Activated T-cell treated with anti-CD3 and anti-CD28 coated beads for 48 hours (primary cell): ENCODE measurements around the gene CD82.

Experiments used
- DNase-seq: peaks from one replicate; pipeline ENCODE4 v3.0.0-alpha.2; 2020; ENCODE audit warnings: low read depth

Gene CD82

DNA sequence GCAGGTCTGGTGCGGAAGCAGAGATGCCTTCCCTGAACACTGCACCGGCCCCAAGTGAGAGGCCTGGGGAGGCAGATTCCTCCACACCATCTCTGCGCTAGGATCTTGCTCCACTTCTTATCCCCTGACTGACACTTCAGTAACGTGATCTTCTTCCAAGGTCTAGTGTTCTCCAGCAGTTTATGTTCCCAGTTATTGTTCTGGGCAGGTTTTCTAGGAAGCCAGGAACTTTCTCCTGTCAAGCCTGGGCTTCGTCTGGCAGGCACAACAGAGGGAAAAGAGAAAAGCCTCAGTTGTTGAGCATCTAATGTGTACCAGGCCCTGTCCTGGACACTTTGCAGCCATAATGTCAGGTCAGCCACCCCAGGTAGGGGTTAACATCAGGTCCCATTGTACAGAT, 10.5 kb downstream of the CD82 start:
- no peak for DNase-seq

DNA sequence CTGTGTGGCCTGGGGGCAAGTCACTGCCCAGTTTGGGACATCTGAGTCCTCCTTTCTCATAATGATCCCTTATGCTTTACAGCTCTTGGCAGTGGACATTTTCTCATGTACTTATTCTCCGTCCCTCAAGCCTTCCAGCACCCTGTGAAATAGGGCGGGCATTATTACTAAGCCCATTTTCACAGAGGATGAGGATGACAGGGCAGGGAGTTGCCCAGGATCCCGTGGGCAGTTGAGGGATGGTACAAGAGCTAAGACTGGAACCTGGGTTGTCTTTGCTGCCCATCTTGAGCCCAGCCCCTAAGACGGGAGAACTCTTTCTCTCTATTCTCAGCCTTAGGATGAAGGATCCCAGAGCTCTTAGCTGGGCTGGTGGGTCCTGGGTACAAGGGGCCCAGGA, 11.2 kb downstream of the CD82 start:
- DNase-seq = no peak

DNA sequence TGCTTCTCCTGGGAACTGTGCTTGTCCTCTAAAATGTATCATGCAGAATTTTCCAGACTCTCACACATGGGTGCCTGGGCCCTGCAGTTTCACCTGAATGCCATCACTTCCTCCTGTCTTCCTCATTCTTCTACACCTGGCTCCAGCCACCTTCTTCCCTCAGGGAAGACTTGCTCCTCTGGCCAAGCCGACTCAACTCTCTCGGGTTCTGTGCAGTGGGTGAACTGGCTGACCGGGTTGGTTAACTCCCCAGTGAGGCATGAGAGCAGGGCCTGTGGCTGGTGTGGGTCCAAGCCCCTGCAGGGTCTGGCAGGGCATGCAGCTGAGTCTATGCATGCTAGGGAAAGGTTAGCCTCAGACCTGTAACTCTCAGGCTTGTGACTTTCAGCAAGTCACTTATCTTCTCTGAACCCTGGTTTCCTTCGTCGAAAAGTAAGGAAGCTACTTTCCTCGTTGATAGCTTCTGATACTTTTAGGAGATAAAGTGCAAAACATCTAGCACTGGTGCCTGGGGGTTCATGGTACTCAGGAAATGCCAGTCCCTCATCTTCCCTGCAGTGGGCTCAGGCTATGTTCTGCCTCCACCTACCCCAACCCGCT, 11.9 kb downstream of the CD82 start:
- DNase-seq = no peak

DNA sequence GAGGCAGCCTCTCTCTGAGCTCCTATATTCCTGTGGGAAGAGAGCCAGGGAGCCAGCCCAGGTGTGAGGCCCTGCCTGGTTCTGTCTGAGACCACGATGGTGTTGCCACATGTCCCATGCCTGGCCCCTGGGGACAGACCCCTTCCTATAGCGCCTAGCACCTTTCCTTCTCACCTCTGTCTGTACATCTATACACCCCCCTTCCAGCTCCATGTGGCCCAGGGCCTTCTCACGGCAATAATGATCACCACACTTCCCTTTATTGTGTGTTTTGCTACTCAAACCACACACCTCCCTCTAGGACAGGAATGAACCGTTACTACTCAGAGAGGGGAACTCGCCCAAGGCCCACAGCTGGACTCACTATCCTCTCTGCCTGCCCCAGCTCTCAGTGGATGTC, 12.8 kb downstream of the CD82 start:
- no peak for DNase-seq

DNA sequence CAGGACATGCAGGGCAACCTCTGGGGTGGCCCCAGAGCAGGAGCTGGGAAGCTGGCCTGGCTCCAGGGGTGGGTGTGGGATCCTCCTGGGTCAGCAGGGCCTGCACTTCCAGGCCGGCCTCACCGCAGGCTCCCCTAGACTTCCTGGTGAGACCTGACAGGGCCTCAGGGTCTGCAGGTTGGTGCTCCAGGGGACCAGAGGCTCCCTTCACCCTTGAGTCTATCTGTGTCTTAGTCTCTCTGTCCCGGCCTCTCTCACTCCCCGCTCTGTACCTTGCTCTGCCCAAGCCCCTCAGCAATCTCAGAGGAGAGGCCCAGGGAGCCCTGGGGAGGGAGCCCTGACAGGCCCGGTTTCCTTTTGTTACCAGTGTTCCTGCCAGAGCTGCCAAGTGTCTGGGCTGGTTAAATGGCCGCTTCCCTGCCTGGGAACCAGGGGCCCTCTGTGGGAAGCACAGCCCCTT, 13.9 kb downstream of the CD82 start:
- DNase-seq = no peak

DNA sequence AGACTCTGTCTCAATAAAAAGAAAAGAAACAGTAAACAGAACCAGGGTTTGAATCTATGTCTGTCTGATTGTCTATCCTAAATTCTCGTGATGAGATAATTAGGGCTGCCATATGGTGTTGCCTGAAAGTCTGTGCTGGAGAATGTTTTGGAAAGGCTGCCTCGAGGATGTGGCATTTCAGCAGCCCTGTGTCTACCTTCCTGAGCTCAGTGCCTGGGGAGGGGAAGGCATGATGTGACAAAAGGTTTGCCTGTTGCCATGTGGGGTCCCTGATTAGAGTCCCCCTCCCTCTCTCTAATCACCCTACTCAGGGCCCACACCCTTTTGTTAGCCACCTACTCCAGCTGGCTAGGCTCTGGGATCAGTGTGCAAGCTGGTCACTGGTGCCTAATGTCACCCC, 15.2 kb downstream of the CD82 start:
- no peak for DNase-seq

DNA sequence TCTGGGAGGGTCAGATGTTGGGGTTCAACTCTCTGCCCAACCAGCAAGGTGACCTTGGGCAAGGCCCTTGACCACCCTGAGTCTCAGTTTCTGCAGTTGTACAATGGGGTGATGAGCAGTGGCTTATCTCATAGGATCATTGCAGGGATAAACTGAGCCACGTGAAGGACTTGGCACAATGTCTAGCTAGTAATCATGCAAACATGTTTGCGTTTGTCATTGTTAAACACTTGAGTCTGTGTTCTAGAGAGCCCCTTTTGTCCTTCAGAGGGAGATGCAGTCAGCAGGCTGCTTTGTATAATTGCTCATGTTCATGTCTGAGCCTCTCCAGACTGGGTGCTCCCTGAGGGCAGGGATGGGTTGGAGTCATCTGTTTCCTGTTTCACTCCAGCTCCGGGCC, 15.8 kb downstream of the CD82 start:
- no peak for DNase-seq

DNA sequence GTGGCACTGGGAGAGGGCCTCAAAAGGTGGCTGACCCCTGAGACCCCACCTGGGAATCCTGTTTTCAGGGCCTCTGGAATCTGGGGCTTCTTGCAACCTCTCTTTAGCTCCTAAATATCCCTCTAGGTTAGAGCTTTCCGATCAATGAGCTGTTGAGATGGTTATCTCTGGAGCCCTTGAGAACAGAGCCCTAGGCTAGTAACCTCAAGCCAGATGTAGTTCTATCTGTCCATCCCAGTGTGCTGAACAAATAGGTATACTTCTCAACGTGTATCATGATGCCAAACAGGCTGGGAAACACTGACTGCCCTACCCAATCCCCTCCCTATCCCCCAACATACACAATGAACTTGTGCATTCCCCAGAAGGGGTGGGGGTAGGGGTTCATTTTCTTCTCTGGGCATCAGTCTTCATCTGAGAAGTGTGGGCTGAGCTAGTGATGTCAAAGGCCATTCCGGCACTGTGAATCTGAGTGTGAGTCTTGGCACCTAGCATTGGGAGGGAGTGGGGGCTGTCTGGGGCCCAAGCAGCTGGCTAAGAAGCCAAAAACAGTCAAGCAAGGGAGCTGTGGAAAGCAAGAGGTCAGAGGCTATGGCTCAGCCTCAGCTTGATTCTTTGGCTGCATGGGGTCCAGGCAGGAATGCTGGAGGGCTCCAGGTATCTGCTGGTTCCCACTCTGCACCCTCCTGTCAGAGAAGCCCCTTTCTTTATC, 17.3 kb downstream of the CD82 start:
- no peak for DNase-seq

DNA sequence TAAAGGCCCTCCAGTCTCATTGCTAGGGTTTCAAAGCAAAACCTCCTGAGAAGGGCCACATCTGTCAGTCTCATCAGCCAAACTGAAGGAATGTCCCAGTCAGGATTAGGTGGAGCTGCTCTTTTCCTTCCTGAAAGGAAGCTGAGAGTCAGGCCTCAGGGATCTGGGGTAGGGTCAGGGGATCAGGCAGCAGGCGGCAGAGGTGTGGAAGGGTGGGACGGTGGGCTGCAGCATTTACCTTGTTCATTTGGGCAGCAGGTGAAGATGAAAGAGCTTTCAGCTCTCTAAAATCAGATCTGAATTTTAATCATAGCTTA, 17.8 kb downstream of the CD82 start:
- no peak for DNase-seq

DNA sequence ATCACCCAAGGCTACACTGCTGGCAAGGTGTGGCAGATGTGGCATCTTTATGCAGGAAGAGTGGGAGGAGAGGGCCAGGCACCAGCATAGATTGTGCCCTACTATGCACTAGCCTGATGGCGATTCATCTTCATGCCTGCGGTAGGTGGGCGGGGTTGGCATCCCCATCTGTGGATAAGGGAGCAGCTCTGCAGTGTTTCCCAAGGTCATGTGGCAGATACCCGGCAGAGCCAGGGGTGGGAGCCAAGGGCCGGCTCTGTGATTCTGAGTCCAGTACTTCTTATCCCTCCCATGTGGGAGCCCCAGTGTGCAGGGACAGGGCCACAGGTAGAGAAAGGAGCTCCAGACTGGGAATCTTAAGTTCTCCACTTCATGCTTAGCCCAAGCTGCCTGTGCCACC, 20.0 kb downstream of the CD82 start:
- no peak for DNase-seq

DNA sequence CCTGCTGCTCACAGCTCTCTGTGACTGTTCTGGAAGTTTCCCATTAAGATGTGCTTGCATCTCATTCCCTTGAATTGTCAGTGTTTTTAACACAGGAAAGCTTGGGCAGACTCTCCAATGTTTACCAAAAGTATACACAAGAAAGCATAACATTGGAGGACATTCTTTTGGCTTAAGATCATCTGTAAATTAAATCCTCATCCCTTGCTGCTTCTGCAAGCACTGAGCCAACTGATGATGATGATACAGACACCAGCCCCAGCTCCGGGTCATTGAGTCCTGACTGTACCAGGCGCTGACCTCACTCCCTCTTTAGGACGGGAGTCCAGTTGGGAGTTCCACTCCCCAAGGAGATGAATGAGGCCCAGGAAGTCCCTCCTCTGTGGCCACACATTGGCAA, 23.8 kb downstream of the CD82 start:
- no peak for DNase-seq

DNA sequence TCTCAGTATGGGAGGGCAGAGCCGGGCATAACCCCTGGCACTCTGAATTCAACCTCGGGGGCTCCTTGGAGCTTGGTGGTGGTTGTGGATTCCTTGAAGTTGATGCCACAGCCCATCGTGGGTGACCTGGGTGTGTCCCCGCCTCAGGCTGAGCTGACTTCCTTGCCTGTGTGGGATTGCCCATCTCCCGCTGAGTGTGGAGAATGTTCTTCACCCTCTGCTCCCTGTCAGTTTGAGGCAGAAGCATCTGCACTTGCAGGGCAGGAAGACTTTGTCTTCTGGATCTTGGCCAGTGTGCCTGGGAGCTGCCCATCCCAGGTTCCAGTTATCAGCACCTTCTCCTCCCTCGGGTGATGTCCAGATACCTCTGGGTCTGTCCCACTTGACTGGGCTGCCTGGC, 25.3 kb downstream of the CD82 start:
- no peak for DNase-seq

DNA sequence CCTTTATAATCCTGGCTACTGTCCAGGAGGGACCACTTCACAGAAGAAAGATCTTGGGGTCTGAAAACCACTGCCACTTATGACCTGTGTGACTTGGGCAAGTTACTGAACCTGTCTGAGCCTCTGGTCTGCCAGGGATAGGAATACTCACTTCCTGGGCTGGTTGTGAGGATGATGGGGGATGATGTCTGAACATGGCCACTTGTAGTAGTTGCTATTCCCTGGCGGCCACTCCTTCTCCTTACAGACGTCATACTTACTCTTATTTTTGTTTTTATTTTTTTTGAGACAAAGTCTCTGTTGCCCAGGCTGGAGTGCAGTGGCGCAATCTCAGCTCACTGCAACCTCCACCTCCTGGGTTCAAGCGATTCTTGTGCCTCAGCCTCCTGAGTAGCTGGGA, 26.1 kb downstream of the CD82 start:
- no peak for DNase-seq

DNA sequence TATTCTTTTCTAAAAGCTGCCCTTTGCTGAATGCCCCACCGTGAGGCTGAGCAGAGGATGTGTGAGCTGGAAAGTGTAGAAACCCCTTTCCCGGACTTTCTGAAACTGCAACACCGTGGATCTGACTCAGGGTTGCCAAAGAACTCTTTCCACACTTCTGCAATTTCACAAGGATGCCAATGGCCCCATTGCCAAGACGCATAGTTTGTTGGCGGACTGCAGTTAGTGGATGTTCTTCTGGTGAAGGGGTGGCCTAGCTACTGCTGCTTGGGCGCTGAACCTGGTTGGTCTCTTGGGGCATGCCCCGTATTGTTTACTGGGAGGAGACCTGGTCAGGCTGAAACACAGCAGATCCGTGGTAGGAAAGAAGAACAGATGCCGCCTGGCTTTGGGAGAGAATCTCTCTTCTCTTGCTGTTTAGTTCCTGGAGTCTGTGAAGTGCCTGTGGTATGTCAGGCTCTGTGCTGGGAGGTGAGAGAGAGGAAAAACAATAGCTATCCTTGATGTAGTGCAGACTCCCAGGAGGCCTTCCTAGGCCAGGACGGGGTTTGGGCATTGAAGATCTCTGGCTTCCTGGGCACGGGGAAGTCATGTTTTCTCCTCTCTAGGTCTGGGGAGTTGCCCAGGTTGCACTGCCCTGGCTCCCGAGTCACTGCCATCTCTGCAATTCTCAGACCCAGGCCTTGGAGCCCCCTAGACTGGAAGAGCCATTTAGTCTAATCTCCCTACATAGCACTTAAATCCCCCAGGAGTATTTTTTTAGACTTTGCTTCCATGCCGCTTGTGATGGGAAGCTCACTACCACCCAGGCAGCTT, 26.9 kb downstream of the CD82 start:
- DNase-seq = no peak

DNA sequence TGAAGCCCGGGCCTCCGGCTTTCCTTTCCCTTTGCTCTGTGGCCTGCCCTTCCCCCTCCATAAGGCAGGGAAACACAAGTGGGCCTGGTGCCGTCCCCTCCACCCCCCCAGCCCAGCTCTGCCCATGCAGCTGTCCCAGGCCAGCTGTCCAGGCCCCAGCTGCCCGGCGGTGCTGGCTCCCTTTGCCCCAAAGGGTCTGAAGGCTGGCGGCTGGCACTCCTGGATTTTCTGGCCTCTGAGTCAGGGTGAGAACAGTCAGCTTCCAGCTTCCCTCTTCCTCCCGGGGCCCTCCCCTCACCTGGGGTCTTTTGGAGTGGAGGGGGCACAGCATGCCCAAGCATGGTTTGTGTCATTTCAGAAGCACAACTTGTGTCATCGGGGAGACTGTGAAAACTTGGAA, 27.8 kb downstream of the CD82 start:
- DNase-seq = no peak

DNA sequence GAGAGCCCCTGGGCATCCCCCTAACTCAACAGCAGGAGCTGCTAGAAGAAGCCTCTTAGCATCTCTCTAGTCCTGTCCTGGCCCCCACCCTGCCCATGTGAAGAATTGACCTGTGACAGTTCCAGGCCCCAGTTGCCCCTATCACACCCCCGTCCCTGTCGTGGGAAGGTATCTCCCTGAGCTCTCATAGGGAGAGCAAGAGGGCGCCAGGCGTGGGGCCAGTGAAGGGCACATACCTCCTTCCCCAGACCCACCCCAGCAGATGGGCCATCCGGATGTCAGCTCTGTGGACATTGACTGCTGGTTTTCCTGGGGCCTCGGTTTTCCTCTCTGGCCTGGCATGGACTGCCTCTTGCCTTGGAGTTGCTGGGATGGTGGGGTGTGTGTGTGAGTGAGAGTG, 29.5 kb downstream of the CD82 start:
- no peak for DNase-seq

DNA sequence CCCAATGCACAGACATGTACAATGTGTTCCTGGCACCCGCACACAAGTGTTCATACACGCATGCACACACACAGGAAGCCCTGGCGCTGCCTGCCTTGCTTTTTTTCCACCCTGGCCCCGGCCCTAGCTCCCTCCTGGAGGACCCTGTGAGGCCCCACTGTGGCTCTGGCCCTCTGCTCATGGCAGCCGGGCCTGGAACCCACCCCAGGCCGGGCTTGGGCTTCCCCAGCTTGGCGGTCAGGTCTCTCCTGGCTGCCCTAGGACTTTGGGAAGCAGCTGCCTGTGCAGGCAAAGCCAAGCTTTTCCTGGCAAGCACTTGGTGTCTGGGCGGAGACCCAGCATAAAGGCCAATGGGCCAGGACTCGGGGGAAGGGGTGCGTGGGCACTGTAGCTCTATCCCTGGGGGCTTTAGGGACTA, 30.5 kb downstream of the CD82 start:
- DNase-seq = no peak

DNA sequence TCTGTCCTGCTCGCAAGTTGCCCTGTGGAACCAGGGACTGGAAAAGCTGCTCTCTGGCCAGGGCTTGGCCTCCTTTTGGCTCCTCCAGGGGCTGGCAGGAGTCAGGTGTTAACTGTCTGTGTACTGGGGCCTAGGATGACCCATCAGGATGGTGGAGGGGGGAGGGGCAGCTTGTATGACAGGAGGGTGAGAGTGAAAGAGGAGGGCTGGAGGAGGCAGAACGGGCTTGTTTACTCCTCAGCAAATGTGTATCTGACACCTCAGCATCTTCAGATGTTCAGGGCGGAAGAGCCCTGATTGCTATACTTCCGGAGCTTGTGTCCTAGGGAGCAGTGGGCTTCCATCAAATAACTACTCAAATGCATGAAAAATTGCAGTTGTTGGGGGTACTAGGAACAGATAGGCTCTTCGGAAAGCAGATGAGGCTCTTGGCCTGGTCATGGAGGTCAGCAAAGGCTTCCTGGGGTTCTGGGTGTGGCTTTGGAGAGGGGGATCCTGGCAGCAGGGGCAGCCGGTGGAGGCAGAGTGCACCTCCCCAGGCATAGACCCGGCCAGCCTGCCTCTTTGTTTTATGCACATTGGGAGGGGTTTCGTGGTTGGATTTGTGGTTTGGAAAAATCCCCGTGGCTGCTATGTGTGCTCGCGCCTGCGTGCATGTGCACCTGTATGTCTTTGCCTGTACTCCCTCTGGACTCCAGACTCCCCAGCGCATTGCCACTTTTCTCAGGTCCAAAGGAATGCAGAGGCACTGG, 31.2 kb downstream of the CD82 start:
- DNase-seq = peak; percentile 58

DNA sequence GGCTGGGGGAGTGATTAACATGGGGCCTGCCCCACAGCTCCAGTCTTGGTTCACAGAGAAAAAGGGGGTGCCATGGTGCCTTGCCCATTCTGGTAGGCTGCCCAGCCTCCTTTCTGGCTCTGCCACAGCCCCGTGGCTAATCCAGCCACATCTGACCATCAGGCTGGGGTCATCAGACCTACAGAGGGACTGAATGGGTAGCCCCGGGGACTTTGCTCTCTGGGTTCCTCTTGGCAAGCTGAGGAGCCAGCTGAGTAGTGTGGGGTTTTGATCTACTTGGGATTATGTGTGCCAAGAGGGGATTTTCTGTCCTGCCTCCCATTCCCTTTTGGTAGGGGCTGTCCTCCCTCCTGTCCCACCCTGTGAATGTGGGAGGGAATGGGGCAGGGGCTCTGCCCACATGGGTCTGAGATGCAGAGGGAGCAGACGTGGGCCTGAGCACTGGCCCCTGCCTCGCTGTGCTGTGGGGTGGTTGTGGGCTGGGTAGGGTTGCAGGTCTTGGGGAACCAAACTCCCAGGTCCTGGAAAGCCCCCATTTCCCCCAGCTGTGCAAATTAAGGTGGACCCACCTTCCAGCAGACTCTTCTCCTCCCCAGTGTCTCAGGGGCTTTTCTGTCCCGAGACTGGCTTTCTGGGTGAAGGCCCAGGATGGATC, 32.0 kb downstream of the CD82 start:
- DNase-seq = no peak

DNA sequence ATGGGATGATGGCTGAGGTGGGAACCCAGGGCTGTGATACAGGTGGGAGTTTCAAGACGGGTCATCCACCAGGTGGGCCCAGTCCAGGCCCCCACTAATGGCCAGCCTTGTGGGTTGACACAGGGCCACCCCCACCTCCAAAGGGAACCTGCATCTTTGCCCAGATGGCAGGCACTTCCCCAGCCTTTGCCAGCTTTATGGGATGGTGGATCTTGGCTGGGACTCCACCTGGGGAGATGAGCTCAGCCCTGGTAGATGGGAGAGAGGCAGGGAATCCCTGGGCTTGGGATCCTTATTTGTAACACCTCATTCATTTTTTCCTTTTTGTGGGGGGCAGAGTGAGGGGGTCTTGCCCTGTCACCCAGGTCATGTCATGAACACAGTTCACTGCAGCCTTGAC, 33.4 kb downstream of the CD82 start:
- no peak for DNase-seq

DNA sequence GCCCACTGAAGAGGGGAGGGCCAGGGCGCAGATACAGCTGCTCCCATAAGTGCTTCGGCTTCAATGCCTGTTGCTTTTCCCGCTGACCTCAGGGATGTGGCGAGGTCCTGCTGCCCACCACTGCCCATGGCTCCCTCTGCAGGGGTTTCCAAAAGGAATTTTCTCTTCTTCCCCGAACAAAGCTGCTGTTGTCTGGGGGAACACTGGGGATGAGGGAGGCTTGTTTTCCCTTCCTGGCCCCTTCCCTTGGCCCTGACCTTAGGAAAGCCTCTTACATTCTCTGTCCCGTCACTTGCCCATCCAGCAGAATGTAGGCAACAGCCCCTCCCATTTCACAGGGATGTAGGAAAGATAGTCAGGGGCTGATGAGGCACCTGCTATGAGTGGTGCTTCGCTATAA, 34.8 kb downstream of the CD82 start:
- no peak for DNase-seq

DNA sequence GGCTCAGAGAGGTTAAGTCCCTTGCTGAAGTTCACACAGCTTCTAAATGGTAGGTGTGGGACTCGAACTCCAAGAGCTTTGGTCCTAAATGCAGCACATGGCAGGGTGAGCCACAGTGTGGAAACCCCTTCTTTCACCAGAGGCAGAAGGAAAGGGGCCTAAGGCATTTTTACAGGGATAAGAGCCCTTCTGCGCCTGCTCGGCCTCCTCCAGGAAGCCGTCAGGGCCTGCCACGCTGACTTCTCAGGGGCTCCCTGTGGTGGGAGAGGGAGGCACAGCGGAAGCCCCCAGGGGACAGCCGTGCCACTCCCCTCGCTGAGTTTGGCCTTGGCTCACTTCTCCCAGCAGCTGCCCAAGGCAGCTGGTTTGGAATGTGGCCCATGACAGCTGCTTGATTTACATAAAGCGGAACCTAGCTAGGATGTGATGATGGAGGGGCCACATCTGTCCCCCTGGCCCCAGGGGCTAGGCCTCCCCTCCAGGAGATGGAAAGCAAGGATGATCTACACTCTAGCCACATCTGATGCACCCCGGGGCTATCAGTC, 35.4 kb downstream of the CD82 start:
- no peak for DNase-seq
